Measurements from ENCODE around the gene KRTAP6-1. TPM values are rescaled to one million over a fixed set of nuclear protein-coding genes. Genes with fewer than 3 reads are reported as not detected.

The KRTAP6-1 gene
- total and polyA plus RNA-seq, 2 of the 4 experiments (the other 2 are of a cell fraction), result not detected

GRCh38 chr21:30600787-30601186 is 12.9 kb downstream of the KRTAP6-1 start, which contains the start of gene KRTAP22-1:
KRTAP22-1 (plus strand) TSS chr21:30601087.
- no peak for ATAC-seq (ENCODE audit: low read depth)
- no peak within 1 kb of the TSS for H3K9ac ChIP-seq (ENCODE audit: low read depth, low read length)
- dilution Hi-C loops (cut with HindIII; ENCODE audit: low sequenced_read_pairs, unreplicated experiment) (no loop called here), in situ Hi-C loops (cut with MboI; ENCODE audit: low sequenced_read_pairs) (no loop called here), intact Hi-C loops (cut with micrococcal nuclease) (no loop called here)
- TF ChIP-seq CHD1 (IDR thresholded peaks at IDR 0.05; ENCODE audit: low read depth, low read length), result no peak
- no peaks in the 10 kb centered on the region for H3K9me1 ChIP-seq (ENCODE audit: insufficient read depth, low read length)
- CTCF ChIA-PET, result no interaction called here
- no peak within 1 kb of the TSS for H3K4me2 ChIP-seq (ENCODE audit: low read depth, low read length)
- H2BK20ac ChIP-seq (ENCODE audit: low read depth, low read length), result no peak within 1 kb of the TSS
- no peak within 1 kb of the TSS for H3K56ac ChIP-seq (ENCODE audit: extremely low read depth, insufficient read depth, low read length)
- H3K36me3 ChIP-seq (ENCODE audit: control insufficient read depth, insufficient read depth, low read length), result no peaks in the 10 kb centered on the region
- no peak within 1 kb of the TSS for H2AK5ac ChIP-seq (ENCODE audit: low read depth, low read length)
- H2BK5ac ChIP-seq (ENCODE audit: low read depth, low read length, poor library complexity, severe bottlenecking), result no peak within 1 kb of the TSS
- H3K4ac ChIP-seq (ENCODE audit: low read depth, low read length), result no peak within 1 kb of the TSS
- H2BK15ac ChIP-seq (ENCODE audit: low read depth, low read length), result no peak within 1 kb of the TSS
- no peak within 1 kb of the TSS for H3K23ac ChIP-seq (ENCODE audit: low read depth, low read length)
- no peak within 1 kb of the TSS for H3K18ac ChIP-seq (ENCODE audit: low read depth, low read length)
- H3K79me1 ChIP-seq (ENCODE audit: low read depth in 1 of 2, low read length in 2 of 2), result no peaks in the 10 kb centered on the region
- no peak within 1 kb of the TSS for H2BK120ac ChIP-seq (ENCODE audit: low read depth, low read length)
- H4K8ac ChIP-seq (ENCODE audit: low read depth in 2 of 2, low read length in 2 of 2), result no peak within 1 kb of the TSS
- POLR2A ChIA-PET (ENCODE audit: unreplicated experiment), result no interaction called here
- no TSS peak for BruUV-seq (replicated peaks)
- WGBS, 2 experiments (ENCODE audit: extremely low coverage in 2 of 2, insufficient read length in 1 of 2), result no CpG with 5 or more reads among the region's 1 CpG
- no peaks in the 10 kb centered on the region for H4K20me1 ChIP-seq (ENCODE audit: insufficient read depth, low read length)
- DNase-seq, result no peak
- H3K27me3 ChIP-seq (ENCODE audit: control insufficient read depth, insufficient read depth, low read length), result no peaks in the 10 kb centered on the region
- H3K4me1 ChIP-seq (ENCODE audit: control insufficient read depth, insufficient read depth, low read length), result no peaks in the 10 kb centered on the region
- H3K14ac ChIP-seq (replicated peaks; ENCODE audit: low read depth, low read length), result no peak within 1 kb of the TSS
- no peak within 1 kb of the TSS for H2AFZ ChIP-seq (replicated peaks; ENCODE audit: low read length, poor library complexity)
- H3K4me3 ChIP-seq (ENCODE audit: insufficient read depth, low read depth, low read length), result no peak within 1 kb of the TSS
- no peak within 1 kb of the TSS for H4K5ac ChIP-seq (ENCODE audit: low read depth, low read length)
- no peak within 1 kb of the TSS for H3K27ac ChIP-seq (ENCODE audit: insufficient read depth, low read length)
- H4K91ac ChIP-seq (ENCODE audit: insufficient read depth, low read depth, low read length), result no peak within 1 kb of the TSS
- H2AK9ac ChIP-seq (replicated peaks; ENCODE audit: low read depth, low read length, poor library complexity), result no peak within 1 kb of the TSS
- peaks cover 14% of the 10 kb centered on the region for H3K9me3 ChIP-seq (ENCODE audit: control insufficient read depth, insufficient read depth, low read length)
